ENCODE data around the gene NEU2. TPM values are rescaled to one million over a fixed set of nuclear protein-coding genes. Genes with fewer than 3 reads are reported as not detected.

Gene NEU2
- total RNA-seq, 1 donor from 2014 or later = not detected

DNA sequence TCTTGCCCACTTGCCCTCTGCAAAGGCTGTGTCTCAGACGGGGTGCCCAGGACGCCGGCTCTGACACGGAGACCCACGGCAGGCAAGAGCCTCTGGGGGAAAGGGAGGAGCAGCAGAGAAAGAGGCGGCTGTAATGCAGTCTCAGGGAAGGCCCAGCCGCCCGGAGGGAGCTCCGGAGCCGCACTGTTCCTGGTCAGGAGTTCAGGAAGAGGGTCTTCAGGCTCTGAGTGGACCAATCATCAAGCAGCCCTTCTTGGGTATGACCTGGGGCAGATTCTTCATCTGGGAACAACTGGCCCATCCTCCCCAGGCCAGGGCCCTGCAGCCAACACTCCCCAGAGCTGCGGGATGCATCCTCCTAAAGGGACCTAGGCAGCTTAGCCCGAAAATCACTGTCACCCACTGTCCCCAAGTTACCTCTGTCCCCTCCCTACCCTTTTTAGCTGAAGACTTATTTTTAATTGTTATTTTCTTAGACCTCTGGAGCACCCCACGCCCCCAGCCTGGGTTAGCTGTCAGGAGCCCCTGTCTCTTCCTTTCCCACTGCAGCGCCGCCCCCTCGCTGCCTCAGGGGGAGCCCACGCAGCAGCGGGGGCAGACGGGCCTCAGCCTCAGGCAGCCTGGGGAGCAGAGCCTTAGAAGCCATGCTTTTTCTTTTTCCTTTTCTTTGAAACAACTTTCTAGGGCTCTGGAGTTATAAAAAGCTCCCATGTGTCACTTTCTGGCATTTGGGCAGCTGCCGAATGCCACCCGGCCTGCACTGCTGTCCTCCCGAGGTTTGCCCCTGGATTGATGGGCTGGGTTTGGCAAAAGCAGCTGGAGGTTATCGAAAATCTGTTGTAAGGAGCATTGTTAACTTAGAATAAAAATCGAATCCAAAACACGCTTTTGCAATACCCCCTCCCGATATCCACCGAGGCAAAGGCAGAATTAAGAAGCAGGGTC lies 644 bp upstream of the NEU2 start:
- ATAC-seq (no peak), DNase-seq (no peak)
- intact Hi-C loops (cut with micrococcal nuclease) = no loop called here

DNA sequence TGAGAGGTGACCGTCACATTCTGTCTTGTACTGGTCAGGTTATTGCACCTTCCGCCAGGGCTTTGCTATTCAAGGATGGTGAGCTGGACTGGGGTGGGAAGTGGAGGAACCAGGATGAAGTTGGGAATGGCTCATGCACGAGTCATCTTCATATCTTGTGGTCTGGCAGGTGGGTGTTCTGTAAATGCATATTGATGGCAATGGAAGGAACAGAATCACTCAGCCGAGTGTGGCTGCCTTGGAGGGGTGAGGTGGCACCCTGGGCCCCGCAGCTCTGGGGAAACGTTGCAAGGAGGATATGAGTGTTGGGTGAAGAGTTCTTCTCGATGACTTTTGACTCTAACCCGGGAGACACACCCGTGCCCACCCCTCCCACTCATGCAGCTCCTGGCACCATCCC lies 1.2 kb downstream of the NEU2 start:
- DNase-seq = no peak
- no peak for ATAC-seq
- intact Hi-C loops (cut with micrococcal nuclease) = no loop called here

DNA sequence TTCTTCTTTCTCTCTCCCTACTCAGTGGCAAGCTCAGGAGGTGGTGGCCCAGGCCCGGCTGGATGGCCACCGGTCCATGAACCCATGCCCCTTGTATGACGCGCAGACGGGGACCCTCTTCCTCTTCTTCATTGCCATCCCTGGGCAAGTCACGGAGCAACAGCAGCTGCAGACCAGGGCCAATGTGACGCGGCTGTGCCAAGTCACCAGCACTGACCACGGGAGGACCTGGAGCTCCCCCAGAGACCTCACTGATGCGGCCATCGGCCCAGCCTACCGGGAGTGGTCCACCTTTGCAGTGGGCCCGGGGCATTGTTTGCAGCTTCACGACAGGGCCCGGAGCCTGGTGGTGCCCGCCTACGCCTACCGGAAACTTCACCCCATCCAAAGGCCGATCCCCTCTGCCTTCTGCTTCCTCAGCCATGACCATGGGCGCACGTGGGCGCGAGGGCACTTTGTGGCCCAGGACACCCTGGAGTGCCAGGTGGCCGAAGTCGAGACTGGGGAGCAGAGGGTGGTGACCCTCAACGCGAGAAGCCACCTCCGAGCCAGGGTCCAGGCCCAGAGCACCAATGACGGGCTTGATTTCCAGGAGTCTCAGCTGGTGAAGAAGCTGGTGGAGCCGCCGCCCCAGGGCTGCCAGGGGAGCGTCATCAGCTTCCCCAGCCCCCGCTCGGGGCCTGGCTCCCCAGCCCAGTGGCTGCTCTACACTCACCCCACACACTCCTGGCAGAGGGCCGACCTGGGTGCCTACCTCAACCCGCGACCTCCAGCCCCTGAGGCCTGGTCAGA lies 1.8 kb downstream of the NEU2 start:
- intact Hi-C loops (cut with micrococcal nuclease) = no loop called here
- no peak for ATAC-seq
- no peak for DNase-seq

DNA sequence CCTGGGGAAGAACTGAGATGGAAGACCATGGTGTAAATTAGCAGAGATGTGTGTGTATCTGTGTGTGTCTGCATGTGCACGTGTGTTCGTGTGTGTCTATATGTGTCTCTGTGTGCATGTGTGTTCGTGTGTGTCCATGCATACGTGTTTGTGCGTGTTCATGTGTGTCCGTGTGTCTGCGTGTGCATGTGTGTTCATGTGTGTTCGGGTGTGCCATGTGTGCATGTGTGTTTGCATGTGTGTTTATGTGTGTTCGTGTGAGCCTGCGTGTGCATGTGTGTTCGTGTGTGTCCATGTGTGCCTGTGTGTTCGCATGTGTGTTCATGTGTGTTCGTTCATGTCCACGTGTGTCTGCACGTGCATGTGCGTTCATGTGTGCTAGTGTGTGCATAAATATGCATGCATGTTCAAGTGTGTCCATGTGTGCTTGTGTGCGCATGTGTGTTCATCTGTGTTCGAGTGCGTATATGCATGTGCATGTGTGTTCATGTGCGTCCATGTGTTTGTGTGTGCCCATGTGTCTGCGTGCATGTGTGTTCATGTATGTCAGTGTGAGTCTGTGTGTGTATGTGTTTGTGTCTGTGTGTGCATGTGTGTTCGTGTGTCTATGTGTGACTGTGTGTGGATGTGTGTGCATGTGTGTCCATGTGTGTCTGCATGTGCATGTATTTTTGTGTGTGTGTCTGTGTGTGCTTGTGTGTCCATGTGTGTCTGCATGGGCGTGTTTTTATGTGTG lies 3.1 kb downstream of the NEU2 start:
- DNase-seq (no peak), ATAC-seq (no peak)
- intact Hi-C loops (cut with micrococcal nuclease) = no loop called here

- ATAC-seq (no peak), DNase-seq (no peak)
- intact Hi-C loops (cut with micrococcal nuclease) = no loop called here
These were observed 3.8 kb downstream of the NEU2 start for GRCh38 chr2:233036162-233036838.

DNA sequence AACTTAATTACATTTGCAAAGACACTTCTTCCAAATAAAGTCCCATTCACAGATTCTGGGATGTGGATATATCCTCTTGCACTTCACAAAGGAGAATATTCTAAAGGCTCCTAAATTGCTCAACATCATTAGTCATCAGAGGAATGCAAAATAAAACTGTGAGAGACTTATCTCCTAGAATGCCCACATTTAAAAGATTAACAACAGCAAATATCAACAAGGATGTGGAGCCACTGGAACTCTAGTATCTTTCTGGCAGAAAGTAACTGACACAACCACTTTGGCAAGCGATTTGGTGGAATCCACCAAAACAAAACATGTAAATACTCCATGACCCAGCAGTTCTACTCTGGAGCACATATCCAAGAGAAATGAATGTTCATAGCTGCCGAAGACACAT lies 4.6 kb downstream of the NEU2 start:
- DNase-seq (no peak), ATAC-seq (no peak)
- intact Hi-C loops (cut with micrococcal nuclease) = no loop called here

DNA sequence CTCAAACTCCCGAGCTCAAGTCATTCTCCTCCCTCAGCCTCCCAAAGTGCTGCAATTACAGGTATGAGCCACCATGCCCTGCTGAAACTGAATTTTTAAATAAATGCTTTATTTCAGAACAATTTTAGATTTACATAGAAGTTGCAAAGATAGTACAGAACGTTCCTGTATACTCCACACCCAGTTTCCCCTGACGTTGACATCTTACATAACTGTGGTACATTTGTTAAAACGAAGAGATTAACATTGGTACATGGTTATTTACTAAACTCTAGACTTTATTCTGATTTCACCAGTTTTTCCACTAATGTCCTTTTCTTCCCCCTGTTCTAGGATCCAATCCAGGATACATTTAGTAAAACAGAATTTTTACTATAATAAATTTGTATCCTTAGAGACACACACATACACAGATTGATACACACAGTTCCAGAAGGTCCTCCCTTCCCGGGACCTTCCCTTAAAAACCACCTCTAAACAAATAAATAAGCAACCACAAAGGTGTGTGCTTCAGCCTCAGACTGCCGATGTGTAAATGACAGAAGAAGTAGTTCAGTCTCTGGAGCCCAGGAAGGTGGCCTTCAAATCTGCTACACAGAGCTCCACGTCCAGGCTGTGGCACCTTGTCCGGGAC lies 6.9 kb downstream of the NEU2 start:
- intact Hi-C loops (cut with micrococcal nuclease) = no loop called here
- DNase-seq = no peak
- no peak for ATAC-seq

DNA sequence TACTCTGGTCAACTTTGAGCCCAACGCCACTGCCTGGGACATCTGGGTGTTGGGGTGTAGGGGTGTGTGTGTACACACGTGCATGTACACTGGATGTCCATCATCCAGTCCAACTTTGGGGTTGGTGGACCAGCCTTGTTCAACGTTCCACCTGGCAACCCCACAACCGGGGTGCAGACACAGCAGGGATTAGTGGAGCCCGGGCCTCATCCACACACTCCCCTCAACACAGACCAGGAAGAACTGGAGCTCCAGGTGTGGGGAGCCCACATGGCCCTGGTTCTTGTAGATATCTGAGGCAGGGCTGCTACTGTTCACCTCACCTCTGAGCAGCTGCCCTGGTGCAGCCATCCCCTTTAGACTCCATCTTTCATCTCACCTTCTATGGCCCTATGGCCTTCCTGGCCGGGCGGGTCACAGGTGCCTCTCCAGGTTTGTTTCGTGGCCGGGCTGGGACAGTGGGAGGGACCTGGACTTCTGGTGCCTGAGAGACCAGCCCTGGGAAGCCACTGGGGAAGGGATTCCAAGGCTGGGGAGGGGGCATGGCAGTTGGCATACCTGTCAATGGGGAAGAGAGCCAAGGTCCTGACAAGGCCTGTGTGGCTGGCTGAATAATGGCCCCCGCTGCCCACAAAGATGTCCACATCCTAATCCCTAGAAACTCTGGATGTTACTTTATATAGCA lies 7.5 kb downstream of the NEU2 start:
- DNase-seq = no peak
- intact Hi-C loops (cut with micrococcal nuclease) = no loop called here
- no peak for ATAC-seq

DNA sequence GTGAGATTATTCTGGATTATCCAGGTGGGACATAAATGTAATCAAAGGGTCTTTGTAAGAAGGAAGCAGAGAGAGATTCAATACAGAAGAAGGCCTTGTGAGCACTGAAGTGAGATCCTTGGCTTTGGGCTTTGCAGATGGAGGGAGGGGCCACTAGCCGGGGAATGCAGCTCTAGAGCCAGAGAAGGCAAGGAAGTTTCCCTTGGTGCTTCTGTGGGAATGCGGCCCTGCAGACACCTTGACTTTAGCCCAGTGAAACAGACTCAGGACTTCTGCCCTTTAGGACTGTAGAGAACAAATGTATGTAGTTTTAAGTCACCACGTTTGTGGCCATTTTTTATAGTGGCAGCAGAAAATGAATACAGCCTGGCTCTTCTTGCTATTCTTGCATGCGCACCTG lies 8.1 kb downstream of the NEU2 start:
- no peak for ATAC-seq
- DNase-seq = no peak
- intact Hi-C loops (cut with micrococcal nuclease) = no loop called here

- intact Hi-C loops (cut with micrococcal nuclease) = no loop called here
- no peak for DNase-seq
- ATAC-seq = no peak
These were observed 9.4 kb downstream of the NEU2 start for GRCh38 chr2:233041722-233042323.

- intact Hi-C loops (cut with micrococcal nuclease) = no loop called here
These were observed 10.1 kb downstream of the NEU2 start for GRCh38 chr2:233042549-233042948.

DNA sequence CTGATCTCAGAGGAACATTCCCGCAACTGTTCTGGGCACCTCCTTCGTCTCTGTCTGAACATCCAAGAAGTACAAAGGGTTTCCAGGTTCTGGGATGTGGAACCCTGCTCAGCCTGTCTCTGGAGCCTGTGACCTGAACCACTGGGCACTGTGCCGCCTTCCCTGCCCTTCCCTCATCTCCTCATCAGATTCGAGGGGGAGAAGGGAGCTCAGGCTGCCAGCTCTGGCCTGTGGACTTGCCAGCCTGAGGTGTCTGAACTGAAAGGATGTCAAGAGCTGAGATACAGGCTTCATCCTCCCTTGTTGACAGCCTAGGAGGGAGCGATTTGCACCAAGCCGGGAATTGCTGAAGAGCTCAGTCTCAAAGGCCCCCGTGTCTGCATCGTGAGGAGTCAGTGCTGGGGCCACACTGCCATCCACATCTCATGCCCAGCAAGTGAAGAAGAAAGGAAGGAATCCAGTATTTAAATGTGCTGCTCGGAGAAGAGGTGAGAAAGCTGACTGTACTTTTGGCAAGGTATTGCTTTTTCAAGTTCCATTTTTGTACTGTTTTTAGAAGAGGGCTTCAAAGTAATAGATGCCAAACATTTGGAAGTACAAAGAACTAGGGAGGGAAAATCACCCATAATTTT lies 12.6 kb downstream of the NEU2 start:
- intact Hi-C loops (cut with micrococcal nuclease) = no loop called here
- no peak for DNase-seq
- no peak for ATAC-seq

More at GRCh38 chr2:233042549-233042948, 10.1 kb downstream of the NEU2 start:
- no peak for ATAC-seq
- no peak for DNase-seq

- intact Hi-C loops (cut with micrococcal nuclease) = no loop called here
- ATAC-seq (no peak), DNase-seq (no peak)
These were observed 14.7 kb downstream of the NEU2 start for GRCh38 chr2:233047206-233047605.

GRCh38 chr2:233047667-233048066 lies 15.2 kb downstream of the NEU2 start:
- DNase-seq (no peak), ATAC-seq (no peak)
- intact Hi-C loops (cut with micrococcal nuclease) = no loop called here

- ATAC-seq = no peak
- intact Hi-C loops (cut with micrococcal nuclease) = no loop called here
- no peak for DNase-seq
These were observed 16.2 kb downstream of the NEU2 start for GRCh38 chr2:233048569-233049193.

DNA sequence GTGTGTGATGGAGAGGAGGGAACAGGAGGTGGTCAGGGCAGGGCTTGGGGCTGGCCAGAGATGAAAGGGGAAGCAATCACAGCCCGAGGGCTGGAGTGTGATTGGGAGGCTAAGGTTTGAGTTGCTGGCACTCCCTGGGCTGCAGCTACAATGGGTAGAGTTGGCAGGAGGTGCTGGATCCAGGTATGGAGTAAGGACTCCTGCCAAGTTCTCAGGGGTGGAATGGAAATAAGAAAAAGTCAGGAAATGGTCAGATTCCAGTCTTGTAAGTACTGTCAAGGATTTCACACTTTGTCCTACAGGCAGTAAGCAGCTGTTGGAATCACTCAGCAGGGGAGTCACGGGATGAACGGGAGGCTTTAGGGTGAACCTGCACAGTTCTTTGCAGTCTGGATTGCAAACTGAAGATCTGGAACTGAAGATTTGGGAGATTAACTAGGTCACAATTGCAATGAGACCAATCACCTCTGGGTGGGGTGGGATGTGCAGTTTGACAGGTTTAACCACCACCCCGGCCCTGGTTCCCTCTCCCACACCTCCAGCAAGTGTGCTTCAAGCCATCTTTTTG lies 16.8 kb downstream of the NEU2 start:
- intact Hi-C loops (cut with micrococcal nuclease) = no loop called here
- DNase-seq = no peak
- no peak for ATAC-seq
